ENCODE data around the gene MORC4. TPM values are rescaled to one million over a fixed set of nuclear protein-coding genes. Genes with fewer than 3 reads are reported as not detected.

Gene MORC4
- total RNA-seq, 1 donor from 2014 or later, result 26.0 TPM

DNA sequence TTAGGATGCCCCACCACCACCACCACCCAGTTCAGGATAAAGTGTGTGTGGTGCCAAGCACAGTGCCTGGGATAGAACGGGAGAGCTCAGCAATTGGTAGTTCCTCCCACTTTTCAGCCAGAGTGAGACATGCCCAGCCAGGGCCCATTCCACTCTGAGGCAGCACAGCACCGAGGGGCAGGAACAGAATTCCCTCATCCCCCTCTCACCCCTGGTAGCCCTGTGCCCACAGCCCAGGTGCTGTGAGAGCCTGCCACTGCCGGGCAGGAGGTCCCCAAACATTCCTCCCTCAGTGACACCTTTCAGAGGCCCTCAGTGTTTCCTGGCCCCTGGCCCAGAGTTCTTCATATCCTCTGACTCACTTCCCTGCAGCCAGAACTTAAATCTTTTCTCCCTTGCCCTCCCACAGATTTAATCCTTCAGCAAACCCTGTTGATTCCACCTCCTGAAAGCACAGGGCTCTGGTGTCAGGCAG is 105.0 kb downstream of the MORC4 start:
- peak overlapping the region; percentile 20 for H3K4me3 Mint-ChIP-seq (ENCODE audit: unreplicated experiment)
- peak overlapping the region; percentile 56 for H3K4me2 ChIP-seq (ENCODE audit: low read length)
- no peaks in the 10 kb centered on the region for H3K9me3 ChIP-seq (ENCODE audit: insufficient read depth, low read depth, low read length)
- TF ChIP-seq, protein P1, sequence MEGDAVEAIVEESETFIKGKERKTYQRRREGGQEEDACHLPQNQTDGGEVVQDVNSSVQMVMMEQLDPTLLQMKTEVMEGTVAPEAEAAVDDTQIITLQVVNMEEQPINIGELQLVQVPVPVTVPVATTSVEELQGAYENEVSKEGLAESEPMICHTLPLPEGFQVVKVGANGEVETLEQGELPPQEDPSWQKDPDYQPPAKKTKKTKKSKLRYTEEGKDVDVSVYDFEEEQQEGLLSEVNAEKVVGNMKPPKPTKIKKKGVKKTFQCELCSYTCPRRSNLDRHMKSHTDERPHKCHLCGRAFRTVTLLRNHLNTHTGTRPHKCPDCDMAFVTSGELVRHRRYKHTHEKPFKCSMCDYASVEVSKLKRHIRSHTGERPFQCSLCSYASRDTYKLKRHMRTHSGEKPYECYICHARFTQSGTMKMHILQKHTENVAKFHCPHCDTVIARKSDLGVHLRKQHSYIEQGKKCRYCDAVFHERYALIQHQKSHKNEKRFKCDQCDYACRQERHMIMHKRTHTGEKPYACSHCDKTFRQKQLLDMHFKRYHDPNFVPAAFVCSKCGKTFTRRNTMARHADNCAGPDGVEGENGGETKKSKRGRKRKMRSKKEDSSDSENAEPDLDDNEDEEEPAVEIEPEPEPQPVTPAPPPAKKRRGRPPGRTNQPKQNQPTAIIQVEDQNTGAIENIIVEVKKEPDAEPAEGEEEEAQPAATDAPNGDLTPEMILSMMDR (IDR thresholded peaks at IDR 0.05; ENCODE audit: insufficient read depth, low read depth, low read length), result no peak
- TF ChIP-seq EZH2 (IDR thresholded peaks at IDR 0.05; ENCODE audit: insufficient read depth, low read length), result no peak
- H3K27me3 ChIP-seq (ENCODE audit: insufficient read depth, low read length), result no peaks in the 10 kb centered on the region
- no peaks in the 10 kb centered on the region for H3K36me3 Mint-ChIP-seq (ENCODE audit: low read depth, unreplicated experiment)
- FAIRE-seq (peak; percentile 99), DNase-seq (ENCODE audit: low read depth) (peak; percentile 63)
- H3K36me3 ChIP-seq (ENCODE audit: insufficient read depth, low read length), result no peaks in the 10 kb centered on the region
- H4K20me1 ChIP-seq (ENCODE audit: insufficient read depth, low read length), result no peaks in the 10 kb centered on the region
- no peak overlapping the region for H3K4me3 ChIP-seq (ENCODE audit: insufficient read depth, low read depth, low read length)
- H2AFZ ChIP-seq (ENCODE audit: low read depth, low read length), result peak overlapping the region; percentile 38
- peak overlapping the region; percentile 7 for H3K9ac ChIP-seq (ENCODE audit: low read length)
- peak overlapping the region; percentile 42 for H3K27ac ChIP-seq (ENCODE audit: low read depth, low read length)
- no peaks in the 10 kb centered on the region for H3K79me2 ChIP-seq (ENCODE audit: insufficient read depth, low read length)
- no peaks in the 10 kb centered on the region for H3K9me3 Mint-ChIP-seq (ENCODE audit: unreplicated experiment)
- peaks cover 10% of the 10 kb centered on the region for H3K4me1 Mint-ChIP-seq (ENCODE audit: low read depth, unreplicated experiment)
- peaks cover 5% of the 10 kb centered on the region for H3K4me1 ChIP-seq (ENCODE audit: insufficient read depth, low read length)
- H3K27ac Mint-ChIP-seq (ENCODE audit: unreplicated experiment), result no peak overlapping the region
- no peaks in the 10 kb centered on the region for H3K27me3 Mint-ChIP-seq (ENCODE audit: low read depth, unreplicated experiment)

DNA sequence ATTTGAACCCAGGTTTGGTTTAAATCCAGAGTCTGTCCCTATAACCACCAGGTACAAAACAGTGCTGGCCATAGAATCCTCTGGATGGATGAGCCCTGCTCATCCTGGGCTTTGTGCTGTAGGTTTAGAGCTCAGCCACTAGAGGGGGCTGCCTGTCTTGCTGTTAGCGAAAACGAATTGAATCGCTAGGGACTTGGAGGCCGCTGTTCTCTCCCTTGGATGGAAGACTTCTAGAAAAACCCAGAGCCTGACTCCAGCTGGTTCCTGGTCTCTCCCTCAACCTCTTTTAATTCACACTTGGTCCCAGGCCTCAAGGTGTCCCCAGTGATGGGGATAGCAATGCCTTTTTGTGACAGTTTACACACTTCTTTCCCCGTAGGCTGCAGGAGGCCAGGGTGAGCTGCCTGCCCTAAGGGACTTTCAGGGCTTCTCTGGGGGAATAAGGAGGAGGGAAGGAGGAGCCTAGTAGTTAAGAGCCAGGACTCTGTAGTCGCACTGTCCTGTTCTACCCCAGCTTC is 105.6 kb downstream of the MORC4 start:
- peaks cover 10% of the 10 kb centered on the region for H3K4me1 Mint-ChIP-seq (ENCODE audit: low read depth, unreplicated experiment)
- Histone ChIP-seq H3K9me3 (ENCODE audit: insufficient read depth, low read depth, low read length) (no peaks in the 10 kb centered on the region), H3K36me3 (ENCODE audit: insufficient read depth, low read length) (no peaks in the 10 kb centered on the region), H2AFZ (ENCODE audit: low read depth, low read length) (peak overlapping the region; percentile 38), H3K27me3 (ENCODE audit: insufficient read depth, low read length) (no peaks in the 10 kb centered on the region), H3K79me2 (ENCODE audit: insufficient read depth, low read length) (no peaks in the 10 kb centered on the region), H3K9ac (ENCODE audit: low read length) (peak overlapping the region; percentile 7), H4K20me1 (ENCODE audit: insufficient read depth, low read length) (no peaks in the 10 kb centered on the region), H3K4me1 (ENCODE audit: insufficient read depth, low read length) (peaks cover 5% of the 10 kb centered on the region), H3K4me2 (ENCODE audit: low read length) (peak overlapping the region; percentile 56), H3K4me3 (ENCODE audit: insufficient read depth, low read depth, low read length) (no peak overlapping the region), H3K27ac (ENCODE audit: low read depth, low read length) (peak overlapping the region; percentile 42)
- H3K27me3 Mint-ChIP-seq (ENCODE audit: low read depth, unreplicated experiment), result no peaks in the 10 kb centered on the region
- DNase-seq (ENCODE audit: low read depth) (peak; percentile 55), FAIRE-seq (no peak)
- H3K4me3 Mint-ChIP-seq (ENCODE audit: unreplicated experiment), result no peak overlapping the region
- TF ChIP-seq, protein P1 (IDR thresholded peaks at IDR 0.05; ENCODE audit: insufficient read depth, low read depth, low read length), result peak; percentile 70
- no peak for TF ChIP-seq EZH2 (IDR thresholded peaks at IDR 0.05; ENCODE audit: insufficient read depth, low read length)
- peak overlapping the region; percentile 12 for H3K27ac Mint-ChIP-seq (ENCODE audit: unreplicated experiment)
- no peaks in the 10 kb centered on the region for H3K36me3 Mint-ChIP-seq (ENCODE audit: low read depth, unreplicated experiment)
- no peaks in the 10 kb centered on the region for H3K9me3 Mint-ChIP-seq (ENCODE audit: unreplicated experiment)

DNA sequence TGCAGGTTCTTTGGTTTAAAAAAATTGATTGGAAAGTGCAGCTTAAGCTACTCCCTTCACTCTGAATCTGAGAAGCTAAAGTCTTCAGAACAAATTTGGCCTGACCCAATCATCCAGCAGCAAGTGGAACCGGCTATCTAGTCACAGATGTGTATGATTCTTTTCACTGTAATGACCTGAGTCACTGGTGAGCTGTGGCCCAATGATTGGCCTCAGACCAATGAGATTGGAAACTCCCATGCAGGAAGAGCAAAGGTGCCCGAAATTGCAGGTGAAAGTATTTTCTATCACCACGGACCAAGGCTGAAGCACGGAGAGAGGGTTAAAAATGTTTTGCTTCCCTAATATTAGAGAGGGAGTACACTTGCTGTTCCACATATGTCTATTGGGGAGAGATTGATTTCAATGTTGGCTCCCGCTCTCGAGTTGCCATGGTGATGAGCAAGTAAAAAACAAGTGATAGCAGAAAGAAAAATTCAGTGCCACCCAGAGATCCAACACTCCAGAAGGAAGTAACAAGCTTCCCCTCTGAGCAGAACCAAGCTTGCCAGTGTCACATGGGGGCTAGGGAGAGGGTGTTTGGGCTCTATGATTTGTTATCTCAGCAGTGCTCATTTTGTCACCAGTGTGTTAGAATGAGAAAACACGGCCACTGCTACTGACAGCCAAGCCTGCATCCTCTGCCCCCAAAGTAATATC is 108.1 kb downstream of the MORC4 start:
- Histone ChIP-seq H3K4me1 (ENCODE audit: insufficient read depth, low read length) (peaks cover 5% of the 10 kb centered on the region), H3K9ac (ENCODE audit: low read length) (no peak overlapping the region), H3K79me2 (ENCODE audit: insufficient read depth, low read length) (no peaks in the 10 kb centered on the region), H3K4me3 (ENCODE audit: insufficient read depth, low read depth, low read length) (no peak overlapping the region), H3K27me3 (ENCODE audit: insufficient read depth, low read length) (no peaks in the 10 kb centered on the region), H3K9me3 (ENCODE audit: insufficient read depth, low read depth, low read length) (no peaks in the 10 kb centered on the region), H4K20me1 (ENCODE audit: insufficient read depth, low read length) (no peaks in the 10 kb centered on the region), H3K36me3 (ENCODE audit: insufficient read depth, low read length) (no peaks in the 10 kb centered on the region), H3K4me2 (ENCODE audit: low read length) (no peak overlapping the region), H2AFZ (ENCODE audit: low read depth, low read length) (no peak overlapping the region), H3K27ac (ENCODE audit: low read depth, low read length) (no peak overlapping the region)
- H3K4me3 Mint-ChIP-seq (ENCODE audit: unreplicated experiment), result no peak overlapping the region
- H3K27ac Mint-ChIP-seq (ENCODE audit: unreplicated experiment), result no peak overlapping the region
- H3K4me1 Mint-ChIP-seq (ENCODE audit: low read depth, unreplicated experiment), result peaks cover 7% of the 10 kb centered on the region
- DNase-seq (ENCODE audit: low read depth), result no peak
- H3K36me3 Mint-ChIP-seq (ENCODE audit: low read depth, unreplicated experiment), result no peaks in the 10 kb centered on the region
- FAIRE-seq, result peak; percentile 68
- TF ChIP-seq, protein P1 (IDR thresholded peaks at IDR 0.05; ENCODE audit: insufficient read depth, low read depth, low read length), result no peak
- no peak for TF ChIP-seq EZH2 (IDR thresholded peaks at IDR 0.05; ENCODE audit: insufficient read depth, low read length)
- H3K9me3 Mint-ChIP-seq (ENCODE audit: unreplicated experiment), result no peaks in the 10 kb centered on the region
- no peaks in the 10 kb centered on the region for H3K27me3 Mint-ChIP-seq (ENCODE audit: low read depth, unreplicated experiment)
